Activated naive CD8-positive, alpha-beta T cell treated with anti-CD3 and anti-CD28 coated beads, Interleukin-2, amount 50 U/mL, for 16 hours (primary cell): ENCODE data around the gene XXYLT1.
"Not testable (repeated sequence)": the region's sequence is repeated elsewhere in the genome, so short reads cannot be mapped to it uniquely, and the experiment has no call there.

Experiments
- DNase-seq: peaks from one replicate; pipeline ENCODE4 v3.0.0-alpha.2; 2020; ENCODE audit warnings: low read depth, low spot score

Gene XXYLT1

GRCh38 chr3:195226900-195227447 lies 44.0 kb downstream of the XXYLT1 start:
- no peak for DNase-seq

- no peak for DNase-seq
Observed at GRCh38 chr3:195226445-195226844, 44.5 kb downstream of the XXYLT1 start.

- DNase-seq: no peak
Observed at GRCh38 chr3:195224980-195225580, 45.9 kb downstream of the XXYLT1 start.

GRCh38 chr3:195224156-195224979 lies 46.6 kb downstream of the XXYLT1 start:
- DNase-seq: no peak

GRCh38 chr3:195221876-195222617 lies 48.9 kb downstream of the XXYLT1 start:
- no peak for DNase-seq

GRCh38 chr3:195221015-195221853 lies 49.7 kb downstream of the XXYLT1 start:
- DNase-seq: no peak

- no peak for DNase-seq
Observed at GRCh38 chr3:195219351-195220230, 51.4 kb downstream of the XXYLT1 start.

GRCh38 chr3:195218331-195218730 lies 52.6 kb downstream of the XXYLT1 start:
- DNase-seq: not testable (repeated sequence)

- not testable (repeated sequence) for DNase-seq
Observed at GRCh38 chr3:195215576-195215975, 55.4 kb downstream of the XXYLT1 start.

- no peak for DNase-seq
Observed at GRCh38 chr3:195214381-195214780, 56.6 kb downstream of the XXYLT1 start.

GRCh38 chr3:195213639-195214315 lies 57.2 kb downstream of the XXYLT1 start:
- no peak for DNase-seq

- no peak for DNase-seq
Observed at GRCh38 chr3:195212749-195213375, 58.1 kb downstream of the XXYLT1 start.

- no peak for DNase-seq
Observed at GRCh38 chr3:195212033-195212748, 58.8 kb downstream of the XXYLT1 start.

- no peak for DNase-seq
Observed at GRCh38 chr3:195210266-195210973, 60.5 kb downstream of the XXYLT1 start.

- DNase-seq: no peak
Observed at GRCh38 chr3:195209847-195210265, 61.1 kb downstream of the XXYLT1 start.

- DNase-seq: no peak
Observed at GRCh38 chr3:195209083-195209846, 61.7 kb downstream of the XXYLT1 start.

GRCh38 chr3:195208631-195209030 lies 62.3 kb downstream of the XXYLT1 start:
- DNase-seq: no peak
